HG03457 (cell line): ENCODE measurements around the gene CCDC187.

Experiments
- ATAC-seq: cut with Tn5 transposase; IDR thresholded peaks from one replicate; pipeline ENCODE4 v1.9.1; 2021; ENCODE audit warnings: moderate number of reproducible peaks; ENCODE audit not compliant: unreplicated experiment

The CCDC187 gene

DNA sequence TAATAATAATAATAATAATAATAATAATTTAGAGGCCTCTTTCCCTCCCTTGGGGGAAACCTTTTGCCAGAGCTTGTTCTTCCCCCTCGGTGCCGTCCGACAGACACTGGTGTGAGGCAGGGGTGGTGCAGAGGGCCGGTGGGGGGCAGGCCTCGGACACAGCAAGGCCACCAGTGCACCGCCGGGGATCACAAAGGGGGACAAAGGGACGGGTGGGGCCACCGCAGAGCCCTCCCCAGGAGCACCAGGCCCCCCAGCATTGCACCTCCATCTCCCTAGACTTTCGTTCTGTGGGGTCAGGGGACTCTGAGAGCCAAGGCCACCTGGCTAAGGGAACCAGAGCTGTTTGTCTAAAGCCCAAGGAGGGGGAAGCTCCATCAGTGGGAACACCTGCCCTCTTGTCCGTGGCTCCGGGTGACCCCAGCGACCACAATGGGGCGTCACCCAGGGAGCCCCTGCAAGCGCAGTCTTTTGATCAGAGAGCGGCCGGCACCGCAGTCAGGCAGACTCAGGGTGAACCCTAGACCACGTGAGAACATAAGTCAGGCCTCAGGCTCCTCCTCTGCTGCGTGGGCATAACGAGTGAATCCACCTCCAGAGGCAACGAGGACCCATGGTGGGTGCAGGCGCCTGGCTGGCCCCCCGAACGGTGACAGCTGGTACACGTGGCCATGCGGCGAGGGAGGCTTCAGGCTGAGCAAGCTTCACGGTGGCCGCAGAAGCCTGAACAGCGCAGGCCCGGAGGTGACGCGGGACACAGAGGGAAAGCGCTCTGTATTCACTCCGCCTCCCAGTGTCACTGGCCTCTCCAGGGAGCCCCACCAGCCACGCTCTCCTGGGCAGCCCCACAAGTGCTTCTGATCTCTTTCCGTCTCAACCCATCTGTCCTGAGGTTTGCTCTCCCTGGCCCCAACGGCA lies 46.3 kb downstream of the CCDC187 start:
- ATAC-seq = no peak

DNA sequence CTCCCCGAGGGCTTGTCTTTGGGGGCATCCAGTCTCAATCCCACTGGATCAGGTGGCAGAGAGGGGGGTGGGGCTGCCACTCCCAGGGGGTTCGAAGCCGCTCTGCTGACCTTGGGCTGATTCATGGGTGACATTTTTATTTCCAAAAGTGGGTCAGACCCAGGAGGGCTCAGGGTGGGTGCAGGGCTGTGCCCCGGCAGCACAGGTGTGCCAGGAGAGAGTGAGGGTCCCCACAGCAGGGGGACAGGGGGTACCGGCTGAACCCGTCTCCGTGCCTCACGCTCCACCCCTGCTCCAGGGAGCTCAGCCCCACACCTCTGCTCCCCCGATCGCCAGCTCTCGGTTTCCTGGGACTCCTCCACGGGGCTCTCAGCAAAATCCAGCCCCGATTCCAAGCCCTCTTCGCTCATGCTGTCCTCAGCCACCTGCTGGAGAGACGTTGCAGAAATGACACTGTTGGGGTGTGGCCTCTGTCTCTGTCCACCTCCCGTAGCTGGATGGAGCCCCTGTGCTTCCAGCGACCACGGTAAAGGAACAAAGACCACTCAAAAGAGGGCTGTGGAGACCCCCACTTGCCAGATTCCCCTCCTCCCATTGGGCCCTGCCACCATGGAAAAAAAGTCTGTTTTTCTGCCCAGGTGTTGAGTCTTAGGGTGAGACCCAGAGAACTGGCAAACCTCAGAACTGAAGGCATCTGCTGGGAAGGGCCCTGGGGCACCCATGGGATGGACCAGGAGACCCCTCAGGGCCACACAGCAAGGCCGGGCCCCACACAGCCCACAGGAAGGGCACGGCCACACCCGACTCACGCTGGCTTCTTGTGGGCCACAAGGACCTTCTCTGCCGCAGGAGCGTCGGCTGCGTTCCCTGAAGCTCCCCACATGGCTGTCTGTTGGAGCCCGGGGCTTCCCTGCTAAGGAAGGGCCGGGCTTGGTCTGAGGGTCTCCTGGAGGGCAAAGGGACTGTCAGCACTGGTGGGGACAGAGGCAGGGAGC lies 47.7 kb downstream of the CCDC187 start:
- no peak for ATAC-seq

DNA sequence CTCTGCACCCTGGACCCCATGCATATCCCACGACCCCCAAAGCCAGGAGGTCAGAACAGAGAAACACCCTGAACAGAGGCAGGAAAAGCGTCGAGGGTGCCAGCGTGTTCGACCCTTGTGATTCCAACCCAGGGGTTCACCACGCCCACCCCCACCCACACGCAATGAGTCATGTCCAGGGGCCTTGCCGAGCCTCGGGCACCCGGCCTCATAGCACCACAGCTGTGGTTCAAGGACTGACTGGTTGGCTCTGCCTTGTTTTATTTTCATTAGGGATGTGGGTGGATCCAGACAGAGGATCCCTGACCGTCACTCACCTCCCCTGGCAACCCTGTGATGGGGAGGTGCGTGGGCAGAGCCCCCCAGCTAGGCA lies 48.7 kb downstream of the CCDC187 start:
- ATAC-seq = no peak

DNA sequence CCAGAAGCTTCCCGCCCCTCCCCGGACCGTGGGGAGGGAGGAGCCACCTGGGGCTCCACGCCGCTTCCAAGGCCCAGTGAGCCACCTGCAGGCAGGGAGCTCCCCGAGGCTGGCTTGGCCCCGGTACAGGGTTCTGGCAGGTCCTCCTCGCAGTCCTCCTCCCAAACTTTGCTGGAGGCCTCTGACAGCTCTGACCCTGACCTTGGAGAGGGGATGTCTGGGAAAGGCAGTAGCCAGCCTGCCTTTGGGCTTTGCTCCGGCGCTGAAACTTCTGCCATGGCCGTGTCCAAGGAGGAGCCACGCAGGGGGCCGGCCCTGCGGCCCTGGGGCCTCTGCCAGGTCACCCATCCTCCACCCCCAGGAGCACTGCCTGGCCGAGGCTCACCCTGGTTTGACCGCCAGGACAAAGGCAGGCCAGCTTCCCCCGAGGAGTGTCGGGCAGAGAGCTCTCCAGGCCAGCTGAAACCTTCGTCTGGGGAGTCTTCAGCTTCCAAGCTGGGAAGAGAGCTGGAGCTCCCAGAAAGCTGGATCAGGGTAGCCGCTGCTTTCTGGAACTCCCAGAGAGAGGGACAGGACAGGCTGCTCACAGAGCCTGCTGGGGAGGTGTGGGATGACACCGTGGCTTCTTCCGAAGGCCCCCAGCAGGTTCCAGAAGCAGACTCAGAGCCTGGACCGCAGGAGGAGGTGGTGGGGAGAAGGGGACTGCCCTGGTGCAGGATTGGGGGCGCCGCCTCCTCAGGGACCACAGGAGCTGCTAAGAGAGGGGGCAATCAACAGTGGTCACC lies 49.3 kb downstream of the CCDC187 start:
- ATAC-seq = no peak

DNA sequence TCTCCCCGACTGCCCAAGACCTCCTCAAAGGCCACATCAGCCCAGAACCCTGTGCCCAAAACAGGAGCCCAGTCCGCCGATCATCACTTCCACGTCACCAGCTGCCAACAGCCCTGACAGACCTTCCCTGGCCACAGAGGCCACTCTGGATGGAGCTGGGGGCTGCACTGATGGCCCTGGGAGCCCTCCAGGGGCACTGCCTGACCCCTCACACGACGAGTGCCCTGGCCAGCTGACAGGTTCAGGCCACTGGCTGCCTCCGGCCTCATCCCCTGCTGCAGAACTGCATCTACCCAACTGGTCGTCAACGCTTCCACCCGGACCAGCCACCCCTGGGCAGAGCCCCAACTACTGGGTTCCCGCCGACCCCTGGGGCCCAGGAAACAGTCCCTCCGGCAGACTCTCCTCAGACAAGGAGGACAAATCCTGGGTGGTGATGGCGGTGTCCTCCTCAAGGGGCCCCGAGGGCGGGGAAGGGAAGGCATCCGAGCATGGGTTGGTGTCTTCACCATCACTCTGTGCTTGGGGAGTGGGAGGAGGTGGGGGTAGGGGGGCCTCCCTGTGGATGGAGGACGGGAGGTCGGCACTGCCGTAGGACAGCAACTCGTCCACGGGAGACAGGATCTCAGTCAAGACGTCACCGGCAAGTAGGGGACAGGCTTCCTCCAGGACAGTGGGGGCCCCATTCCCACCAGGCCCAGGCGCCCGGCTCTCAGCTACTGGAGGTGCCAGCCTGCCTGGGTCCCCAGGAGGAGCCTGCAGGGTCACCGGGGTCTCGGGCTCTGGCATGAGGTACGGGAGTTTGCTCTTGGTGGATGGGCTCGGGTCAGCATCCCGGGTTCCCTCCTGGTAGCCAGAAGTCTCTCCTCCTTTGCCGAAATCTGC lies 50.4 kb downstream of the CCDC187 start:
- no peak for ATAC-seq

- no peak for ATAC-seq
Observed at GRCh38 chr9:136252846-136253245, 51.0 kb downstream of the CCDC187 start.

- ATAC-seq = no peak
Observed at GRCh38 chr9:136252281-136252680, 51.6 kb downstream of the CCDC187 start.

GRCh38 chr9:136251264-136252115 lies 52.4 kb downstream of the CCDC187 start:
- ATAC-seq = no peak

- ATAC-seq = no peak
Observed at GRCh38 chr9:136250676-136251075, 53.2 kb downstream of the CCDC187 start.

GRCh38 chr9:136249877-136250559 lies 53.9 kb downstream of the CCDC187 start:
- ATAC-seq = no peak

GRCh38 chr9:136248951-136249876 lies 54.7 kb downstream of the CCDC187 start:
- ATAC-seq = no peak

DNA sequence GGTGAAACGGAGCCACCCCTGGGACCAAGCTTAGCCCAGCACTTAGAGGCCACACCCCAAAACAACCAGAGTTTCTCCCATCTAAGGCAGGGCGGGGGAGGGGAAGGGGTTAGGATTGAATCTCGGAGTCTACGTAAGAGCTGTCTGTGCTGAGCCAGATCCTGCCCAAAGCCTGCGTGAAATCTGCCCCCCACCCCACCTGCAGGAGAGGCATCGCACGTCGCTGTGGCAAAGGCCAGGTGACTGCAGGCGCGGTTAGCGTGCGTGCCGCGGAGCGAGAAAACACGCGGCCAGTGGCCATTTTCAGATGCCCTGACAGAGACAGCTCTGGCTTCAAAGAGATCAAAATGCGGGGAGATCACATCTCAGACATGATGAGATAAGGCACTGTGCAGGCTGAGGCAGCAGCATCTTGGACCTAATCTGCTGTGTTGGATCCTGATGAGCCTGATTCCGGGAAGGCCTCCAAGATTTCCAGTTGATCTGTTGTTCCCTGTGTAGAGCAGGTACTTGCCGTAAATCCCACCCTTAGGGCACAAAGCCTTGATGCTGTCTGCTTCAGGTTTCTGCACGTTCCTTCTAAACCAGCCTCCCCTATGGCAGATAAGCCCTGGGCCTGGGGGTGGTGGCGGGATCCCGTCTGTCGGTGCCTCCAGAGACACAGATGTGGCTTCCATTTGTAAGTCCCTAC lies 55.8 kb downstream of the CCDC187 start:
- ATAC-seq = no peak

GRCh38 chr9:136247551-136247916 lies 56.4 kb downstream of the CCDC187 start:
- no peak for ATAC-seq

DNA sequence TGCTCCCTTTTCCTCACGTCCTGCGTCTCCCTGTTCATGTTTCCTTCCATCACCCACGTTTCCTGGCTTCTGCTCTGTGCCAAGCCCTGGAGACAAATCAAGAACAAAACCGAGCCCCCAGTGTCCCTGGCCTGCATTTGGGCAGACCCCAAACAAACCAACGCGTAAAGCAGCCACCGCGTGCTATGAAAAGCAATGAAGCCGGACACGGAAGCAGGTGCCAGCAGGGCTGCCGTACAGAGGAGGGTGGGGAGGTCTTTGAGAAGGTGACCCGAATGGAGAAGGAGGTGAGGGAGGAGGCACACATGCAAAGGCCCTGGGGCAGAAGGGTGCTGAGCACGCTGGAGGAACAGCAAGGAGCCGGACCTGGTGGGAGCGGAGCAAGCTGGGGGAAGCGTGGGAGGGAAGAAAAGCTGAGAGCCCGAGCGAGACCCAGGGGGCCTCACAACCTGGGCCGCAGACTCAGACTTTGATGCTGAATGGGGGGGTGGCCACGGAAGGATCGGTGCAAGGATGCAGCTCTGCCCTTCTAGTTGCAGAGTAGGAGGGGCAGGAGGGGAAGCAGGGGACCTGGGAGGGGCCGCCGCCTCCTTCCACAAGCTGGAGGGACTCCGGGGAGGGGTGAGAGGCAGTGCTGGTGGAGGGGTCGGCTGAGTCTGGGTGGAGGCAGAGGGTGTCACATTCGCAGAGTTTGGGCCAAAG lies 56.9 kb downstream of the CCDC187 start:
- no peak for ATAC-seq

GRCh38 chr9:136245219-136246150 lies 58.4 kb downstream of the CCDC187 start, which contains the start of gene QSOX2:
TSS of gene QSOX2 (minus strand) at chr9:136245812. CDS start at chr9:136245803, 9 bp downstream.
- ATAC-seq = no peak
